A172 (cell line): ENCODE data around the gene NUDT14. TPM values are rescaled to one million over a fixed set of nuclear protein-coding genes. Genes with fewer than 3 reads are reported as not detected.

Experiments
- DNase-seq: peaks from one replicate; pipeline ENCODE4 v3.0.0-alpha.2; 2015; ENCODE audit warnings: low spot score
- total RNA-seq: library from RNA; depleted of rRNA; stranded (reverse); fragments of >200 nt; shearing (Covaris generic); gene quantifications from 2 replicates; pipeline ENCODE4 v1.2.3, GENCODE V29; 2014

Gene NUDT14
- total RNA-seq, 1 experiment from 2014 or later = 23.1 TPM

- DNase-seq = no peak
Measured at GRCh38 chr14:105159344-105159743, 21.8 kb downstream of the NUDT14 start.

DNA sequence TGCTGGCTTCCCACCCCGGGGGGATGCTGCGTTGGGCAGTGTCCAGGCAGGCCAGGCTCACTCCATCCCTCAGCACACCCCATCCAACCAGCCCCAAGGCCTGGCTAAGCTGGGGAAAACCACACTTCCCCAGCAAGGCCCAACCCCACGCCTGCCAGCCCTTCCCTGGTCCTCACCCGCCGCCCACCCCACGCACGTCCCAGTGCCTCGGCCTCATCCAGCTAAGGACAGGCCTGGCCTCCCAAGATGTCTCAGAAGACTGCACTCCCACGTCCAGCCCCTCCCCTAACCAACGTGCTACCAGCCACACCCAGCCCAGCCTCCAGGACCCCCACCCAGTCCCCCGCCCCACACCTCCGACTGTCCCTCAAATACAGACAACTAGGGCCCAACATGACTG lies 22.3 kb downstream of the NUDT14 start:
- DNase-seq = no peak

DNA sequence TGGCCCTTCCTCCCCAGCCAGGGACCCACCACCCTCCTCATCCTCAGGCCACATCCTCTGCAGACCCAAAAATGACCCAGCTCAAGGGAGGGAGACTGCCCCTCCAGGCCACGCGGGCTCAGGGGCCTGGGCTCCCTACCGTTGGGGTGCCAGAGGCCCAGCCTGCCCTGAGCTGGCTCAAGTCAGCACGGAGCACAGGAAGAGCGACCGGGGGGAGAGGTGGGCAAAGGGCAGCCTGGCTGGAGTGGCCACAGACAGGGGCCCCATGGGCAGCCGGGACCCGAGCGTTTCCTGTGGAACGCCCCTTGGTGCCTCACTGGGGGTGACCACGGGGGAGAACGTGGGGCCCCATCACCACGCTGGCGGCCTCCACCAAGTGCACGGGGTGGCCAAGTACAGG lies 23.2 kb downstream of the NUDT14 start:
- DNase-seq = no peak

- no peak for DNase-seq
Measured at GRCh38 chr14:105156414-105157375, 24.4 kb downstream of the NUDT14 start.

- DNase-seq = no peak
Measured at GRCh38 chr14:105155681-105156413, 25.3 kb downstream of the NUDT14 start.

GRCh38 chr14:105155071-105155651 lies 26.0 kb downstream of the NUDT14 start:
- no peak for DNase-seq

GRCh38 chr14:105154476-105154871 lies 26.6 kb downstream of the NUDT14 start:
- DNase-seq = no peak

GRCh38 chr14:105153739-105154475 lies 27.2 kb downstream of the NUDT14 start:
- DNase-seq = no peak

DNA sequence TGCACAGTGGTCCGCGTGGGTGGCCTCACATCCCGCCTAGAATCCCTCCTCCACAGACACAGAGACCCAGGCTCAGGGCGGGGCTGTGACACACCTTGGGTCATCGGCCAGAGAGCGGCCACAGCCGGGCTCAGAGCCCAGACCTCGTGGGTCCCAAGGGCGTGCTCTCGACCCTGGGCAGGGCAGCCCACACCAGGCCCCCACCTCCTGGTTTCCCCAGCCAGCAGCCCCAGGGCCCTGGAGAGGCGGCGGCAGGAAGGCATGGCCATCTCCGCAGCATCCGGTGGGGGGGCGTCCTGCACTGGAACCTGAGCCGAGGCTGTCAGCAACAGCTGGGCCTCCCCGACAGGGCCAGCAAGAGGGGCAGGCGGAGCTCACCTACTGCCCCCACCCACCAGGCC lies 27.8 kb downstream of the NUDT14 start:
- no peak for DNase-seq

GRCh38 chr14:105152794-105153241 lies 28.3 kb downstream of the NUDT14 start:
- no peak for DNase-seq

- no peak for DNase-seq
Measured at GRCh38 chr14:105151838-105152793, 29.0 kb downstream of the NUDT14 start.

GRCh38 chr14:105151084-105151837 lies 29.9 kb downstream of the NUDT14 start:
- no peak for DNase-seq

DNA sequence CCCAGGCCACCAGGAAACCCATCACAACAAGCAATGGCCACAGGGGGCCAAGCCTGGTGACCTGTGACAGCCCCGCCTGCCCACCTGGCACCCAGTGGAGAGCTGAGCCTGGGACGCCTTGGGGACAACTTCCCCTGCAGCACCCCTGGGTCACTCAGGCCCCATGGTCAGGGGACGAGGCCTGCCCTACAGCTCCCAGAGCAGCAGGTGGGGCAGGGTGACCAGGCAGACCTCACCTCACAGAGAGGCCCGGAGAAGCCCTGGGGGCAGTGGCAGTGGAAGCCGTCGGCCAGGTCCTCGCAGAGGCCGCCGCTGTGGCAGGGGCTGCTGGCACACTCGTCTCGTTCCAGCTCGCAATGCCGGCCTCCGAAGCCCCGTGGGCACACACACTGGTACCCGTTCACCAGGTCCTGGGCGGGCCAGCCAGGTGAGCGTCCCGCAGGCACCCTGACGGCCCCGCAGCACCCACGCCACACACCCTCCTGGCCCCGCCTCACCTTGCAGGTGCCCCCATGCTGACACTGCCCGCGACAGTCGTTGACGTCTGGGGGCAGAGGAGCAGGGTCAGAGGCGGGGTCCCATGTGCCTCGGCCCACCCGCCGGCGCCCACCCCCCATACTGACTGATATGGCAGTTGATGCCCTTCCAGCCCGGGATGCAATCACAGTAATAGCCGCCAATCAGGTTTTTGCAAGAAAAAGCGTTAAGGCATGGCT lies 30.6 kb downstream of the NUDT14 start:
- DNase-seq = no peak

GRCh38 chr14:105150026-105150367 lies 31.1 kb downstream of the NUDT14 start:
- DNase-seq = no peak

DNA sequence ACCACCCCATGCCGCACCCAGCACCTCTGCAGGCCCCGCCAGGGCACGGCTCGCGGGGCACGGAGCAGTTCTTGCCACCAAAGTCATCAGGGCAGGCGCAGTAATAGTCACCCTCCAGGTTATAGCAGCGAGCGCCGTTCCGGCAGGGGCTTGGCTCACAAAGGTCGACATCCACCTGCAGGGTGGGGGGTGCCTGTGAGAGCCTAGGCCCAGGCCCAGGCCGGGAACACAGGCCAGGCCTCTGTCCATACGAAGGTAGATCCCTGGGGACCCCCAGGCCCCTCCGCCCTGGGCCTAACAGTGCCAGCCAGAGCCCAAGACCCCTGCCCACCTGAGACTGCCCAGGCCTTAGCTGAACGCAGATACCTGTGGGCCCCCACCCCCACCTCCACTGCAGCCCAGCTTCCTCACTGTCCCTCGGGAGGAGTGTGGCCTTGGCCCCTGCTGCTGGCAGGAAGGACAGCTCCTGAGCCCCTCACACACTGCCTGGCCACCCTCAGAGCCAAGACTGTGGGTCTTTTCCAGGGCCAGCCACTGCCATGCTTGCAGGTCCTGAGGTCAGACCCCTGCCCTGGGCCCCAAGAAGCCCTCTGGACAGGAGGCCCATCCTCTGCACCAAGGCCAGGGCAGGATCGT lies 31.8 kb downstream of the NUDT14 start:
- DNase-seq = no peak

GRCh38 chr14:105148604-105149145 lies 32.4 kb downstream of the NUDT14 start:
- no peak for DNase-seq

GRCh38 chr14:105147671-105148603 lies 33.2 kb downstream of the NUDT14 start:
- no peak for DNase-seq
